Measurements from ENCODE around the gene SATB1. TPM values are rescaled to one million over a fixed set of nuclear protein-coding genes. Genes with fewer than 3 reads are reported as not detected.

The SATB1 gene
- total and polyA plus RNA-seq, 2 of the 8 experiments (the other 6 are each of a cell fraction or from before 2014, with no cell fraction given), result 18.8 to 28.0 TPM

DNA sequence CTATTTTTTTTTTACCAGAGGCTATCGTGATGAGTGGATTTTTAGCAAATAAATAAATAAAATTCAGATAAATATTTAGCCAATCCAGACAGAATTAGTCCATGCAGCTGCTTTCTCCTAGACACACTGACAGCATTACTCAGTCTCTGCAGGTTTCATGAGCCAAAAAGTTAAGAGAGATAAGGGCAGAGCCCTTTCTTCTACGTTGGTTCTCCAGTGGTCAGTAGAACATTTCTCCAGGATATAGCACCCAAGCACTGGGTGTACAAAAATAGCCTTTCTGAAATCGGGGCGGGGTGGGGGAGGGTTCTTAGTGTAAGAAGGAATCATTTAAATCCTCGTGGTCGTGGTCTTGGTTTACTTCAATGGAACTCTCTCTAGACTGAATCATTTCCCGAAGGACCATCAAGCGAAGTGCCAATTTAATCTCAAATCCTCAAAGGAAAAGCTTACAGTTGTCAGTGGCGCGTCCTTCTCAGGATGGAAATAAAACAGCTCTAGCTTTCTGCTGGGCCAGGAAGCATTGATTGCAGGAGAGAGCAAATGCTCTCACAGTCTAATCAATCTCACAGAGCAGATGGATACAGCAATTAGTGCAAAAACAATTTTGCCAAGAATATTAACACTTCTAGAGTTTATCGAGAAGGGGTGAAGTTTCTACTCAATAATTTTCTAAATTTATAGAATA lies 86.2 kb downstream of the SATB1 start:
- Histone ChIP-seq H3K4me1 (replicated peaks in 1 of 4; ENCODE audit: control insufficient read depth in 3 of 4, insufficient read depth in 4 of 4, low read length in 3 of 4) (peaks cover 0 to 11% (median 2%) of the 10 kb centered on the region in 4 experiments; a peak in 2 of 7 replicates), H3K27ac (ENCODE audit: low read depth, low read length) (no peak overlapping the region), H3K9me3 (ENCODE audit: insufficient read depth in 2 of 2, low read depth in 1 of 2, low read length in 1 of 2) (no peaks in the 10 kb centered on the region), H2BK15ac (ENCODE audit: low read length) (no peak overlapping the region), H4K5ac (ENCODE audit: insufficient read length, low read depth, low read length) (no peak overlapping the region), H4K8ac (ENCODE audit: extremely low read depth, insufficient read depth, low read length) (no peak overlapping the region), H3K9ac (replicated peaks in 1 of 4; ENCODE audit: extremely low read depth in 1 of 4, low read depth in 3 of 4, low read length in 3 of 4) (no peak overlapping the region), H4K20me1 (replicated peaks in 1 of 2; ENCODE audit: control insufficient read depth in 1 of 2, insufficient read depth in 2 of 2, low read length in 2 of 2) (no peaks in the 10 kb centered on the region), H3K4me2 (ENCODE audit: insufficient read depth in 1 of 2, low read depth in 2 of 2, low read length in 2 of 2) (no peak overlapping the region), H2BK120ac (replicated peaks; ENCODE audit: low read depth, low read length) (no peak overlapping the region), H2AK5ac (ENCODE audit: low read depth, low read length) (no peak overlapping the region), H3K27me3 (replicated peaks in 1 of 4; ENCODE audit: control insufficient read depth in 3 of 4, extremely low read depth in 1 of 4, insufficient read depth in 3 of 4, low read length in 3 of 4) (no peaks in the 10 kb centered on the region), H3K36me3 (ENCODE audit: control insufficient read depth in 2 of 4, insufficient read depth in 4 of 4, low read length in 3 of 4) (no peaks in the 10 kb centered on the region; a peak in 1 of 8 replicates), H3K56ac (replicated peaks; ENCODE audit: insufficient read length, low read depth, low read length) (no peak overlapping the region), H3K23ac (ENCODE audit: insufficient read length) (no peak overlapping the region), H3K79me2 (ENCODE audit: control insufficient read depth in 1 of 2, insufficient read depth in 2 of 2, low read length in 2 of 2) (no peaks in the 10 kb centered on the region), H2BK20ac (ENCODE audit: low read length) (no peak overlapping the region), H2BK5ac (ENCODE audit: low read depth, low read length) (no peak overlapping the region), H2AFZ (ENCODE audit: low read length) (no peak overlapping the region), H2BK12ac (ENCODE audit: low read depth, low read length) (no peak overlapping the region), H3K4ac (replicated peaks; ENCODE audit: insufficient read length, low read depth, low read length) (no peak overlapping the region), H3K79me1 (ENCODE audit: low read depth, low read length) (no peaks in the 10 kb centered on the region), H3K14ac (ENCODE audit: insufficient read length) (no peak overlapping the region), H3K4me3 (ENCODE audit: extremely low read depth in 1 of 4, insufficient read depth in 2 of 4, low read depth in 3 of 4, low read length in 4 of 4) (no peak overlapping the region), H3K23me2 (ENCODE audit: low read depth, low read length) (no peaks in the 10 kb centered on the region; the same call in 1 of the 2 replicates), H4K91ac (replicated peaks; ENCODE audit: insufficient read length, low read length) (no peak overlapping the region), H3K18ac (ENCODE audit: extremely low read depth, low read length) (no peak overlapping the region)
- CTCF ChIA-PET (ENCODE audit: partially characterized antibody), result interaction anchor here (0.7 to 1.2 kb wide), 2 partner anchors 44 to 443 kb away, joined by 3 read pairs; no protein-coding TSS in a partner anchor
- no peak for DNase-seq (ENCODE audit: low read depth in 1 of 2, low spot score in 2 of 2)
- FAIRE-seq, result no peak
- TF ChIP-seq SP4 (IDR thresholded peaks at IDR 0.05; ENCODE audit: low read length), result no peak
- TF ChIP-seq, protein P1, sequence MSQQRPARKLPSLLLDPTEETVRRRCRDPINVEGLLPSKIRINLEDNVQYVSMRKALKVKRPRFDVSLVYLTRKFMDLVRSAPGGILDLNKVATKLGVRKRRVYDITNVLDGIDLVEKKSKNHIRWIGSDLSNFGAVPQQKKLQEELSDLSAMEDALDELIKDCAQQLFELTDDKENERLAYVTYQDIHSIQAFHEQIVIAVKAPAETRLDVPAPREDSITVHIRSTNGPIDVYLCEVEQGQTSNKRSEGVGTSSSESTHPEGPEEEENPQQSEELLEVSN (IDR thresholded peaks at IDR 0.05), result no peak
- TF ChIP-seq BRCA1 (IDR thresholded peaks at IDR 0.05; ENCODE audit: low read depth, low read length), result no peak
- TF ChIP-seq, protein P2, sequence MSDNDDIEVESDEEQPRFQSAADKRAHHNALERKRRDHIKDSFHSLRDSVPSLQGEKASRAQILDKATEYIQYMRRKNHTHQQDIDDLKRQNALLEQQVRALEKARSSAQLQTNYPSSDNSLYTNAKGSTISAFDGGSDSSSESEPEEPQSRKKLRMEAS (IDR thresholded peaks at IDR 0.05), result no peak
- no peak for TF ChIP-seq TBP (IDR thresholded peaks at IDR 0.05; ENCODE audit: low read depth, low read length)
- no peak for TF ChIP-seq JUND (IDR thresholded peaks at IDR 0.05; ENCODE audit: low read length)
- no peak for TF ChIP-seq CBX8 (IDR thresholded peaks at IDR 0.05; ENCODE audit: borderline replicate concordance, low read depth, low read length)
- no peak for TF ChIP-seq TAF7 (optimal IDR thresholded peaks at IDR 0.05; ENCODE audit: borderline replicate concordance, low read depth, low read length)
- no peak for TF ChIP-seq SIX5 (IDR thresholded peaks at IDR 0.05; ENCODE audit: low read depth, low read length)
- TF ChIP-seq RFX5 (IDR thresholded peaks at IDR 0.05; ENCODE audit: borderline replicate concordance, low read depth, low read length), result no peak
- no peak for TF ChIP-seq FOSL1 (IDR thresholded peaks at IDR 0.05; ENCODE audit: insufficient read depth, low read depth, low read length)
- POLR2A ChIA-PET (ENCODE audit: partially characterized antibody), result no interaction called here
- 92% methylated on average over 11 of the region's 11 CpGs; no CpG with 5 or more reads in 1 of the 2 experiments for whole genome bisulfite sequencing, 2 experiments (ENCODE audit: extremely low coverage in 1 of 2, insufficient coverage in 1 of 2, insufficient read length in 1 of 2, insufficient replicate concordance in 2 of 2, low coverage in 1 of 2, low lambda C conversion rate in 2 of 2, missing lambda C conversion rate in 1 of 2)

All from H1 (cell line).